Effector CD4-positive, alpha-beta T cell (primary cell): ENCODE results near the gene GBX2.
"Not testable (repeated sequence)": the region's sequence is repeated elsewhere in the genome, so short reads cannot be mapped to it uniquely, and the experiment has no call there.

Experiments
- DNase-seq: peaks from one replicate; pipeline ENCODE4 v3.0.0-alpha.2; 2020

The GBX2 gene

GRCh38 chr2:236155406-236155805 lies 12.8 kb downstream of the GBX2 start:
- no peak for DNase-seq

- DNase-seq = no peak
Measured at GRCh38 chr2:236146436-236146835, 21.8 kb downstream of the GBX2 start.

- DNase-seq = no peak
Measured at GRCh38 chr2:236143811-236144210, 24.4 kb downstream of the GBX2 start.

- DNase-seq = not testable (repeated sequence)
Measured at GRCh38 chr2:236141616-236142015, 26.6 kb downstream of the GBX2 start.

GRCh38 chr2:236137066-236137465 lies 31.1 kb downstream of the GBX2 start:
- DNase-seq = no peak

- no peak for DNase-seq
Measured at GRCh38 chr2:236136538-236136937, 31.6 kb downstream of the GBX2 start.

- DNase-seq = no peak
Measured at GRCh38 chr2:236133410-236134012, 34.7 kb downstream of the GBX2 start.

- DNase-seq = no peak
Measured at GRCh38 chr2:236131073-236131692, 37.0 kb downstream of the GBX2 start.

GRCh38 chr2:236130349-236130998 lies 37.7 kb downstream of the GBX2 start:
- no peak for DNase-seq

GRCh38 chr2:236129935-236130334 lies 38.3 kb downstream of the GBX2 start:
- DNase-seq = no peak

GRCh38 chr2:236128321-236128720 lies 39.9 kb downstream of the GBX2 start:
- no peak for DNase-seq

- DNase-seq = no peak
Measured at GRCh38 chr2:236127010-236127409, 41.2 kb downstream of the GBX2 start.

GRCh38 chr2:236125541-236125940 lies 42.6 kb downstream of the GBX2 start:
- DNase-seq = no peak

GRCh38 chr2:236124182-236124893 lies 43.8 kb downstream of the GBX2 start:
- DNase-seq = no peak

GRCh38 chr2:236123716-236124115 lies 44.5 kb downstream of the GBX2 start:
- no peak for DNase-seq

GRCh38 chr2:236122236-236122635 lies 46.0 kb downstream of the GBX2 start:
- no peak for DNase-seq

GRCh38 chr2:236121546-236121945 lies 46.6 kb downstream of the GBX2 start:
- DNase-seq = no peak

- DNase-seq = no peak
Measured at GRCh38 chr2:236120829-236121228, 47.4 kb downstream of the GBX2 start.

- DNase-seq = no peak
Measured at GRCh38 chr2:236120141-236120601, 48.0 kb downstream of the GBX2 start.

GRCh38 chr2:236119476-236119875 lies 48.7 kb downstream of the GBX2 start:
- no peak for DNase-seq

- DNase-seq = no peak
Measured at GRCh38 chr2:236119003-236119402, 49.2 kb downstream of the GBX2 start.

GRCh38 chr2:236117861-236118269 lies 50.3 kb downstream of the GBX2 start:
- DNase-seq = no peak

GRCh38 chr2:236117401-236117800 lies 50.8 kb downstream of the GBX2 start:
- no peak for DNase-seq
